Loucy (cell line): ENCODE results near the gene PTGES.

Experiments
- H2AFZ ChIP-seq: fragments of 200-600 bp; sonication (generic); 2 replicates; pipeline ENCODE4 v1.6.0; 2016; ENCODE audit warnings: antibody characterized with exemption, mild to moderate bottlenecking, low read length, moderate library complexity
- H3F3A ChIP-seq: fragments of 200-600 bp; 2 replicates; pipeline ENCODE4 v1.6.0; 2016; ENCODE audit warnings: antibody characterized with exemption, low read depth, mild to moderate bottlenecking
- H3K27me3 ChIP-seq: fragments of 200-600 bp; sonication (generic); 2 replicates; pipeline ENCODE4 v1.6.1; 2014; ENCODE audit warnings: low read length, mild to moderate bottlenecking; ENCODE audit not compliant: insufficient read depth, poor library complexity, severe bottlenecking
- H3K36me3 ChIP-seq: fragments of 200-600 bp; sonication (generic); 2 replicates; pipeline ENCODE4 v1.6.1; 2016; ENCODE audit warnings: low read length; ENCODE audit not compliant: insufficient read depth
- H3K4me1 ChIP-seq: fragments of 200-600 bp; sonication (generic); 2 replicates; pipeline ENCODE4 v1.5.1; 2014; ENCODE audit warnings: low read length, mild to moderate bottlenecking; ENCODE audit not compliant: insufficient read depth, poor library complexity, severe bottlenecking
- H3K4me2 ChIP-seq: fragments of 200-600 bp; sonication (generic); 2 replicates; pipeline ENCODE4 v1.6.0; 2014; ENCODE audit warnings: antibody characterized with exemption, low read length, low read depth, mild to moderate bottlenecking; ENCODE audit not compliant: poor library complexity, severe bottlenecking
- H3K4me3 ChIP-seq: fragments of 200-600 bp; sonication (generic); 2 replicates; pipeline ENCODE4 v1.5.1; 2014; ENCODE audit warnings: low read length, mild to moderate bottlenecking, mixed read lengths; ENCODE audit not compliant: poor library complexity, severe bottlenecking
- H3K79me2 ChIP-seq: fragments of 200-600 bp; sonication (generic); 2 replicates; pipeline ENCODE4 v1.6.1; 2014; ENCODE audit warnings: low read length; ENCODE audit not compliant: insufficient read depth
- H3K9ac ChIP-seq: fragments of 200-600 bp; sonication (generic); 2 replicates; pipeline ENCODE4 v1.6.0; 2014; ENCODE audit warnings: mild to moderate bottlenecking, low read depth, low read length, moderate library complexity; ENCODE audit not compliant: poor library complexity, severe bottlenecking
- H3K9me2 ChIP-seq: fragments of 200-600 bp; sonication (generic); replicated peaks from 2 replicates; pipeline ENCODE4 v1.6.1; 2016; ENCODE audit warnings: low read depth, low read length, mixed read lengths
- H3K9me3 ChIP-seq: fragments of 200-600 bp; sonication (generic); 2 replicates; pipeline ENCODE4 v1.6.1; 2014; ENCODE audit warnings: mild to moderate bottlenecking, antibody characterized with exemption, low read length, low read depth; ENCODE audit not compliant: insufficient read depth
- H4K20me1 ChIP-seq: fragments of 200-600 bp; sonication (generic); 2 replicates; pipeline ENCODE4 v1.6.0; 2014; ENCODE audit warnings: antibody characterized with exemption, low read length, mild to moderate bottlenecking; ENCODE audit not compliant: insufficient read depth, poor library complexity, severe bottlenecking
- EZH2phosphoT487 ChIP-seq: fragments of 200-600 bp; IDR thresholded peaks from 2 replicates; pipeline ENCODE4 v1.6.1; 2018; ENCODE audit warnings: antibody characterized with exemption, mild to moderate bottlenecking, moderate library complexity, borderline replicate concordance
- TF ChIP-seq, protein P1 (sequence below): fragments of 200-600 bp; sonication (generic); conservative IDR thresholded peaks from 2 replicates; pipeline ENCODE4 v1.5.1; 2014; ENCODE audit warnings: mild to moderate bottlenecking, antibody characterized with exemption, low read length

PTGES gene

DNA sequence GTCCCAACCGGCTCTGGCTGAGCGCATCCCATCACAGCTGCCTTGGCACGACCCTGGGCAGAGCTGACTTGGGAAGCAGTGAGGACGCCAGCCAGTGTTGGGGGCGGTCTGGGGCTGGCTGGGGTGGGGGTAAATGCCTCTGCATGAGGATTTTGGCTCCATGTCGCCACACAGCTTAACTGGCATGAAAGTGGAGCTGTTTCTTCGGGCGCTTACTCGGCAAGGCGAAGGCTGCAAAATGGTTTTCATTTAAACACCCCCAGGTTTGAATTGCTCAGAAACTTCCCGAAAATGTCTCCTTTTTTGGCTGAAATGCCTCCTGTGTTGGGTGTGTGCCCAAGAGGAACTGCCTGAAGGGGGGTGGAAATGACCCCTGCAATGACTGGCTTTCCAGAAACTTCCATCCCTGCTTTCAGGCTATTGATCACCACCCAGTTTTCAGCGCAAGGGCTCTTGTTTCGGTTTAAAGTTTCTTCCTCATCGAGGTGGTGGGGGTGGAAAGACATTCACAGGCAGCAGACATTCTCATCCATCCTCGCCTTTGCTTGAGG lies 38.3 kb downstream of the PTGES start:
- H3K9me3 ChIP-seq: no peaks in the 10 kb centered on the region
- no peak overlapping the region for H3K4me3 ChIP-seq
- no peaks in the 10 kb centered on the region for H3K4me1 ChIP-seq
- H4K20me1 ChIP-seq: no peaks in the 10 kb centered on the region
- no peaks in the 10 kb centered on the region for H3K79me2 ChIP-seq
- H3K9ac ChIP-seq: no peak overlapping the region
- H3K36me3 ChIP-seq: no peaks in the 10 kb centered on the region
- H2AFZ ChIP-seq: no peak overlapping the region
- no peak overlapping the region for H3K4me2 ChIP-seq
- no peaks in the 10 kb centered on the region for H3K9me2 ChIP-seq
- H3F3A ChIP-seq: no peaks in the 10 kb centered on the region
- no peaks in the 10 kb centered on the region for H3K27me3 ChIP-seq
- TF ChIP-seq, protein P1, sequence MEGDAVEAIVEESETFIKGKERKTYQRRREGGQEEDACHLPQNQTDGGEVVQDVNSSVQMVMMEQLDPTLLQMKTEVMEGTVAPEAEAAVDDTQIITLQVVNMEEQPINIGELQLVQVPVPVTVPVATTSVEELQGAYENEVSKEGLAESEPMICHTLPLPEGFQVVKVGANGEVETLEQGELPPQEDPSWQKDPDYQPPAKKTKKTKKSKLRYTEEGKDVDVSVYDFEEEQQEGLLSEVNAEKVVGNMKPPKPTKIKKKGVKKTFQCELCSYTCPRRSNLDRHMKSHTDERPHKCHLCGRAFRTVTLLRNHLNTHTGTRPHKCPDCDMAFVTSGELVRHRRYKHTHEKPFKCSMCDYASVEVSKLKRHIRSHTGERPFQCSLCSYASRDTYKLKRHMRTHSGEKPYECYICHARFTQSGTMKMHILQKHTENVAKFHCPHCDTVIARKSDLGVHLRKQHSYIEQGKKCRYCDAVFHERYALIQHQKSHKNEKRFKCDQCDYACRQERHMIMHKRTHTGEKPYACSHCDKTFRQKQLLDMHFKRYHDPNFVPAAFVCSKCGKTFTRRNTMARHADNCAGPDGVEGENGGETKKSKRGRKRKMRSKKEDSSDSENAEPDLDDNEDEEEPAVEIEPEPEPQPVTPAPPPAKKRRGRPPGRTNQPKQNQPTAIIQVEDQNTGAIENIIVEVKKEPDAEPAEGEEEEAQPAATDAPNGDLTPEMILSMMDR: no peak
- TF ChIP-seq EZH2phosphoT487: no peak

DNA sequence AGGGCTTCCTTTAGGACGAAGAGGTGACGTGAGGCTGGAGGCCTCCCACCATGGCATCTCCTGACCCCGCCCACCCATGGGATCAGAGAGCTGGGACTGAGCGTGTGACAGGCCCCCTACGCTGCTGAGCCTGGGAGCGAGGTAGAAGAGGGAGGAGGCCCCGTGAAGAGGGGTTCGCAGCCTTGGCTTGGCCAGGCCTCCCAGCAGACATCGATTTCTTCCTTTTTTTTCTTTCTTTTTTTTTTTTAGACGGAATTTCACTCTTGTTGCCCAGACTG lies 39.5 kb downstream of the PTGES start:
- no peak overlapping the region for H3K9ac ChIP-seq
- TF ChIP-seq, protein P1: no peak
- no peaks in the 10 kb centered on the region for H4K20me1 ChIP-seq
- H3K9me3 ChIP-seq: no peaks in the 10 kb centered on the region
- H3K4me3 ChIP-seq: no peak overlapping the region
- no peaks in the 10 kb centered on the region for H3K9me2 ChIP-seq
- H3K79me2 ChIP-seq: no peaks in the 10 kb centered on the region
- H3K4me2 ChIP-seq: no peak overlapping the region
- H2AFZ ChIP-seq: no peak overlapping the region
- no peaks in the 10 kb centered on the region for H3K36me3 ChIP-seq
- no peaks in the 10 kb centered on the region for H3F3A ChIP-seq
- H3K27me3 ChIP-seq: no peaks in the 10 kb centered on the region
- H3K4me1 ChIP-seq: no peaks in the 10 kb centered on the region

DNA sequence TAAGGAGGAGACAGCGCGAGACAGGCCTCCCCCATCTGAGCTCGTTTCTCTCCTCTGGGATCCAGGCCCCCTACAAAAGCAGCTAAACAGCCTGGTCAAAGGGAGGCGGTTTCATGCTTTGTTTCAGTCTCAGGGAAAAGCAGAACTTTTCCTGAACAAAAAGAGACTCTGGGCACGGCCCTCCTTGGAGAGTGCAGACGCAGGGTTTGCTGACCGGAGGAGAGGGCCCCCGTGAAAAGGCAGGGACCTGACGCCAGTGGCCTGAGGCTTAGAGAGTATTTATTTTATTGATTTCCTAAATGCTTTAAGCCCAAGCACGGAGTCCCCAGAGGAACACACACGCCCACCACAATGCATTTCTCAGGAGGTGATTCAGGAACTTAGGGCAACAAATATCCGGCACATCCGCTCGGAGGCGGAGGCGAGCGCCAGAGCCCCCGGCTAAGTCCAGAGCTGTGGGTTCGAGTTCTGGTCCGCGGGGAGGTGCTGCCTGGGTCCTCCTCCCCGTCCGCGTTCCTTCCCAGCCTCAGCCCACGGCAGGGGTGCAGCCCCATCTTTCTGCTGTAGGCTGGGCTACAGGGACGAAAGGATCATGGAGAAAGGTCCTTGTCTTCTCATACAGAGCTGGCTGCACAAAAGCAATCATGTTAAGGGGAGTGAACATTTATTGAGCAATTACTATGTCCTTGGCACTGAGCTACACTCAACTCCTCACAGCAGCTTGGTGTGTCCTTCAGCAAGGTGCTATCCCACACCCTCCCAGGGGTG lies 40.0 kb downstream of the PTGES start:
- no peak for TF ChIP-seq EZH2phosphoT487
- Histone ChIP-seq H3K9me3 (no peaks in the 10 kb centered on the region), H3K4me3 (no peak overlapping the region), H3K27me3 (no peaks in the 10 kb centered on the region), H3K79me2 (no peaks in the 10 kb centered on the region), H3K9me2 (no peaks in the 10 kb centered on the region), H3K4me1 (no peaks in the 10 kb centered on the region), H2AFZ (no peak overlapping the region), H3K9ac (no peak overlapping the region), H3F3A (no peaks in the 10 kb centered on the region), H3K4me2 (no peak overlapping the region), H3K36me3 (no peaks in the 10 kb centered on the region), H4K20me1 (no peaks in the 10 kb centered on the region)

DNA sequence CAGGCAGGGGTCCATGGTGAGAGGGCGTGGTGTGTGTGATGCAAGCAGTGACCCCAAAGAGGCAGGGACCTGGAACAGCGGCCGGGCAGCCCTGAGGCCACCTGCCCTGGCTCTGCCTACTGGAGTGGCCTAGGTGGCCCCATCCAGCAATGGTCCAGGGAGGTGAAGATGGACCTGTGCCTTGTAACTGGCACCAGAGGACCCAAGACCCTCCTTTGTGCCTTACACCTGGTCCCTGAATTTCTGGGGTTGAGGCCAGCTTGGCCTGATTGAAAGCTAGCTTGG lies 42.7 kb downstream of the PTGES start:
- Histone ChIP-seq H3K9me2 (no peaks in the 10 kb centered on the region), H3K79me2 (no peaks in the 10 kb centered on the region), H3K4me1 (no peaks in the 10 kb centered on the region), H2AFZ (no peak overlapping the region), H3K27me3 (no peaks in the 10 kb centered on the region), H3K9ac (no peak overlapping the region), H3K36me3 (no peaks in the 10 kb centered on the region), H3K4me3 (no peak overlapping the region), H3K9me3 (no peaks in the 10 kb centered on the region), H4K20me1 (no peaks in the 10 kb centered on the region), H3F3A (no peaks in the 10 kb centered on the region), H3K4me2 (no peak overlapping the region)
- TF ChIP-seq, protein P1: no peak
- TF ChIP-seq EZH2phosphoT487: no peak
